Activated naive CD4-positive, alpha-beta T cell (primary cell): ENCODE data around the gene PARP14.
"Not testable (repeated sequence)": the region's sequence is repeated elsewhere in the genome, so short reads cannot be mapped to it uniquely, and the experiment has no call there.

Source experiments
- DNase-seq, 4 experiments: peaks; one replicate each; lab custom pipeline; 2025; lab: John Stamatoyannopoulos, UW

Gene PARP14

DNA sequence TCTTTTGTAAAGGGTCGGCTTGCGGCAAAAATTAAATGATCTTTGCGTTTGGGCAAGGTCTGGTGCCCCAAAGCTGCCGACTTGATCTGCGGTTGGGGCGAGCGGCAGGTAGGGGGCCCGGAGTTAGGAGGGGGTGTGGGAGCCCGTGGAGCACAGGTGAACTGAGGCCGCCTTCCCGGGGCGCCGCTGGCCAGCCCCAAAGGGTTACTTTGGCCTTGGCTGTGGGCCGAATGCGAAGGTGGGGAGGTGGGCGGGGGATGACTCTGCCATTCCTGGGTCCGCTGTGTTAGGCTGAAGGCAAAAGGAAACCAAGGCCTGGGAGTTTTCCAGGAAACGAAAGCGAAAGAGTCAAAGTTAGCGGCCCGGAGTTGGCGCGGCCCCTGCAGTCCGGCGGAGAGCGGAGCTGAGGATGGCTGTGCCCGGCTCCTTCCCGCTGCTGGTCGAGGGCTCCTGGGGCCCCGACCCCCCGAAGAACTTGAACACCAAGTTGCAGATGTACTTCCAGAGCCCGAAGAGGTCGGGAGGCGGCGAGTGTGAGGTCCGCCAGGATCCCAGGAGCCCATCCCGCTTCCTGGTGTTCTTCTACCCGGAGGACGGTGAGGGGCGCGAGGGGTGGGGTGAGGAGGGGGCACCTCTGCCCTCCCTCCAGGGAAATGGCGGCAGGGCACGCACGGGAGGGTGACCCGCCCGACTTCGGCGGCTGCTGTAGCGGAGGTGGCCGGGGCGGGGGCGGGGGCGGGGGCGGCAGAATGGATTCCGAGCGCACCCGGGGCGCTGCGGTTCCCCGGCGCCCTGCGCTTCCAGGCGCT lies at the start of gene PARP14:
Gene PARP14, plus strand, starts transcription at position 365 of the 809 bp plus-strand sequence. Its CDS starts 45 bp downstream, at position 410.
- peak in 2 of 4 experiments; percentile 44 to 53 for DNase-seq

DNA sequence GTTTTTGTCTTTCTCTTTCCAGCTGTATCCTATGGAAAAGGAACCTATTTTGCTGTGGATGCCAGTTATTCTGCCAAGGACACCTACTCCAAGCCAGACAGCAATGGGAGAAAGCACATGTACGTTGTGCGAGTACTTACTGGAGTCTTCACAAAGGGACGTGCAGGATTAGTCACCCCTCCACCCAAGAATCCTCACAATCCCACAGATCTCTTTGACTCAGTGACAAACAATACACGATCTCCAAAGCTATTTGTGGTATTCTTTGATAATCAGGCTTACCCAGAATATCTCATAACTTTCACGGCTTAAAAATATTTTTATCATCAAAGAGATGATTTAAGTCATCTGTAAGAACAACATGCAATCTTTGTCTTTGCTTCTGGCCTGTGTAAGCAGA lies 44.9 kb upstream of the PARP14 start:
- no peak for DNase-seq

DNA sequence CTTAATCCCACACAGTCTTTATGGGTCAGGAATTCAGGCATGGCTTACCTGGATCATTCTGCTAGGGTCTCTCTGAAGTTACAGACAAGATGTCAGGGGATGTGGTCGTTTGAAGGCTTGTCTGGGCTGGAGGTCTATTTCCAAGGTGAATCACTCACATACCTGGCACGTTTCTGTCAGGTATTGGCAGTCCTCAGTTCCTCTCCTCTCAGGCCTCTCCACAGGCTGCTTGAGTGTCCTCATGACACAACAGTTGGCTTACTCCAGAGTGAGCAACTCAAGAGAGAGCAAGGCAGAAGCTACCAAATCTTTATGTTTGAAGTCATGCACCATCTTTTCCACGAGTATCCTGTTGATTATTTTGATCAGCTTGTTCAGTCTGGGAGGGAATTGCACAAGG lies 43.9 kb upstream of the PARP14 start:
- DNase-seq: no peak

DNA sequence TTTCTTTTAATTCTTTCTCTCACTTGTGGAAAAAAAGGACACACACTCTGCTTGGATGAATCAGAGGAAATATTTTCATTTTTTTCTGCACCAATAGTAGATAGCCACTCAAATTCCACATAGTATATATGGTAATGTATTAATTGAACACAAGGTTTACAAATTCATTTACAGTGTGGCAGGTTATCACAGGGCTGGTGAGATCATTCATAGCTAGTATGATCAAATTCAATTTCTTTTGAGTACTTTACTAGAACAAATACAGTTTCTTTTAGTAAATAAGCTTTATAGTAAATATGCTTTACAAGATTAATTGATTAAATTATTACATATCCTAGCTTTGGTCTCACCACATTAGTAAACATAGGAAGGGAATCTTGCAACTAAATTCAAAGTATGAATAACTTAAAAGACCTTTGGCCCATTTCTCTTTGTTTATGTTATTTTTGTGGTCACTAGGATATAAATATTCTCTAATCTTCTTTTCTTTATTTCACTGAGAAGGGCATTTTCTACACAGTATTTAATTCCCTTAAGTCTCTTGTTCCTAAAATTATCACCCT lies 40.1 kb upstream of the PARP14 start:
- no peak for DNase-seq

GRCh38 chr3:122642935-122643334 lies 37.7 kb upstream of the PARP14 start:
- DNase-seq: no peak

DNA sequence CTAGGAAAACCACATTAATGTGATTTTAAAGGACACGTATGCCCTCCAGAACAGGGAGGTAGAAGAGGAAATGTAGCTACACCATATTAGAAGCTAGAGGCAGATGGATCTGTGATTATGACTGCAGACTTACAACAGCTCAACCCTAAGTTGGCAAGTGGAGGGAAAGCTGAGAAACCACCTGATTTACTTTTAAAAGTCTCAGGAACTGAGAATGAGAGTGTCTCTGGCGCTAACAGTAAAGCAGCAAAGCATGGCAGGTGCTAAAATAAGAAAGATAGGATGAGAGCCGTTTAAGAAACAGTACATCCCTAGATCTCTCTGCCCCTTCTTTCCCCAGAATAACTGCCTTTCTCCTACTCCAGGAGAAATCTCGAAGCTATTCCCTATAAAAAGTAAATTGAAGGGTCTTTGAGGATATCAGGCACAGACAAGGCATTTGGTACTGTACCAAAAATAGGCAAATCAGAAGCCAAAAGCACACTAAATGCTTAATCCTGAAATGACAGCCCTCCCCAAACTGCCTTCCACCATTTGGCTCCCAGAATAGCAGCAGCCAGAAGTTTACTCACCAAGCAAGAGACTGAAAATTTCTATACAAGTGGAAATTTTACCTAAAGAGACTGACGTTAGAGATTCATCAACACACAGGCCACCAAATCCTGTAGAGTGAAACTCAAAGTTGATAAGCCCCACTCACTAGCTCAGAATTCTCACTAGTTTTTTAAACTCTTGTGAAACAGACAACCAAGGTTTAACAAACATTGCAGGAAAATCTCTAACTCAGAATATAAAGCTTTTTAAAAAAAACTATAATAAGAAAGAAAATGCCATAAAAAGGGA lies 34.3 kb upstream of the PARP14 start:
- DNase-seq: no peak

GRCh38 chr3:122651233-122651907 lies 29.3 kb upstream of the PARP14 start:
- not testable (repeated sequence) for DNase-seq

GRCh38 chr3:122651962-122652361 lies 28.7 kb upstream of the PARP14 start:
- DNase-seq: not testable (repeated sequence)

- not testable (repeated sequence) for DNase-seq
Measured at GRCh38 chr3:122658336-122658735, 22.3 kb upstream of the PARP14 start.

DNA sequence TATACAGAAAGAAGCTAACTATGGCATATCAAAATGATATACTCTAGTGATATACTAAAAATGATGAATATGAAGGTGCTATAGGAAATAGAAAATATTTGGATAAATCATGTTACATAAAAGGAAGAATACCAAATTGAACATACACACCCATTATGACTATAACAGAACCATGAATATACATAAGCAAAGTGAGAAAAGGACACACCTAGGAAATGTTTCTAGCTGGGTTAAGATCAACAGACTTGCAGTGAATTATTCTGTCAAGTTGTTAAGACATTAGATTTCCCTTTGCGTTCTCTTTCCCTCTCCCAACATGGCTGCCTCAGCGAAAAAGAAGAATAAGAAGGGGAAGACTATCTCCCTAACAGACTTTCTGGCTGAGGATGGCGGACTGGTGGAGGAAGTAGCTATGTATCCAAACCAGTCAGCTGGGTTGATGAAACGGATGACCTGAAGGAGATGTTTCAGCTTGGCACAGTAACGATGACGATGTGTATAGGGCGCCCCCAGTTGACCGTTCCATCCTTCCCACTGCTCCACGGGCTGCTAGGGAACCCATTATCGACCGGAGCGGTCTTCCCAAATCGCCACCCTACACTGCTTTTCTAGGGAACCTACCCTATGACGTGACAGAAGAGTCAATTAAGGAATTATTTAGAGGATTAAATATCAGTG lies 20.2 kb upstream of the PARP14 start:
- DNase-seq: no peak

DNA sequence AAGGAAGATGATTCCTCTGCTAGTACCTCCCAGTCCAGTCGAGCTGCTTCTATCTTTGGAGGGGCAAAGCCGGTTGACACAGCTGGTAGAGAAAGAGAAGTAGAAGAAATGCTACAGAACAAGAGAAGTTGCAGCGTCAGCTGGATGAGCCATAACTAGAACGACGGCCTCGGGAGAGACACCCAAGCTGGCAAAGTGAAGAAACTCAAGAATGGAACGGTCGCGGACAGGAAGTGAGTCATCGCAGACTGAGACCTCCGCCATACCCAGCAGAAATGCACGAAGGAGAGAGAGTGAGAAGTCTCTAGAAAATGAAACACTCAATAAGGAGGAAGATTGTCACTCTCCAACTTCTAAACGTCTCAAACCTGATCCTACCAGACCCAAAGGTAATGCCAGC lies 19.0 kb upstream of the PARP14 start:
- DNase-seq: no peak

- DNase-seq: no peak
Measured at GRCh38 chr3:122662505-122662904, 18.1 kb upstream of the PARP14 start.

DNA sequence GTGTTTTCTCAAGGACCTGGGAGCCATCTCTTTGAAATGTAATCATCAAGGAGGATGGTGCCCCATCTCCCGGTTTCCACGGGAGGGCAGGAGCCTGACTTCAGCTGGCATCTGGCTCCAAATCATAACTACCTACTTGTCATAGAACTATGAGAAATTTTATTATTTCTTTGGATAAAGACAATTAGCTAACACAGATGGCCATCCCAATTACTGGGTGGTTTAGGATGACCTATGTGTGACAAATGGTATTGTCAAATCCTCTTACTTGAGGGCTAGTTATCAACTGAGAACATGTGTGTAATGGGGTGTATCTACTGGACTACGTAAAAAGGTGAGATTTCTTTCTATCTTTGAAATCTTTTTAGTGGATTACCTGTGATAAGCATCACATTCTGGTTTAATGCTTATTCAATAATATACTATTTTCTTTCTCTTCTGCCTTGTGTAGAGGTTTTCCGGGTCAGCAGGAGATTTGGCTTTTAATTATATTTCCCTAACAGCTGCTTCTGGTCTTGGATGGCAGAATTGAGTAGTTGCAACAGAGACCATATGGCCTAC lies 15.3 kb upstream of the PARP14 start:
- no peak for DNase-seq

DNA sequence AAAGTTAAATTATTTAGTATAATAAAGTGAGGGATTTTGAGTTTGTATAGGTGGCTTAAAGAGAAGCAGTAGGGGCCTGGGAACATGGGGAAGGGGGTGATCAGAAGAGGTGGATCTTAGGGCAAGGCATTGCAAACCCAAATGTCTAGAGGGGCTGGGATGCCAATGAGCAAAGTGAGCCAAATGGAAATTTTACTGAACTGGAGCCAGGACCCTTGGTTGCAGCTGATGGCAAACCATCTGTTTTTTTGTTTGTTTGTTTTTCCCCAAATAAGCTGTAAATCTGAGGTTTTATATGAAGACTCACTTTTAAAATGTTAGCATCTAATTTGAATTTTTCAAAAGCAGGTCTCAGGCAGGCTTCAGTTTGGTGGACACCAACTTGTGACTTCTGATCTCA lies 14.8 kb upstream of the PARP14 start:
- no peak for DNase-seq

DNA sequence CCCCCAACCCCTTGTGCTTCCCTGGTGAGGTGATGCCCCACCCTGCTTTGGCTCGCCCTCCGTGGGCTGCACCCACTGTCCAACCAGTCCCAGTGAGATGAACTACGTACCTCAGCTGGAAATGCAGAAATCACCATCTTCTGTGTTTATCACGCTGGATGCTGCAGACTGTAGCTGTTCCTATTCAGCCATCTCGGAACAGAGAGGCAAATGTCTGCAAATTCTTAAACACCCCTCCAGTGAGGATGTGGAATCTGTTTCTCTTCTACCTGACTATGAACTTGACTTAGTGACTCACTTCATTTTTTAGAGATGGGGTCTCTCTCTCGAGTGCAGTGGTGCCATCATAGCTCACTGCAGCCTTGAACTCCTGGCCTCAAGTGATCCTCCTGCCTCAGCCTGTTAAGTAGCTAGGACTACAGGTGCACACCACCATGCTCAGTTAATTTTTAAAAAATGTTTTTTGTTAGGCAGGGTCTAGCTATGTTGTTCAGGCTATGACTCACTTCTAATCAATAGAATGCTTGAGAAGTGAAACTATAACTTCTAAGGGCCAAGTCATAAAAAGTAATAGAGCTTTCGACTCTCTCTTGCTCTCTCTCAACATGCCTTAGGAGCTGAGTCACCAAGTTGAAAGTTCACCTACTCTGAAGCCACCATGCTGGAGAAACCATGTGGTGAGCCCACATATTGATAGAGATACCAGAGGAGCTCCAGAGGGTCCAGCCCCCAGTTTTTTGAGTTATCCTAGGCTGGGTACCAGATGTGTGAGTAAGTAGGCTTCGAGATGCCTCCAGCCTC lies 11.5 kb upstream of the PARP14 start:
- no peak for DNase-seq

- DNase-seq: no peak
Measured at GRCh38 chr3:122671553-122671952, 9.1 kb upstream of the PARP14 start.

DNA sequence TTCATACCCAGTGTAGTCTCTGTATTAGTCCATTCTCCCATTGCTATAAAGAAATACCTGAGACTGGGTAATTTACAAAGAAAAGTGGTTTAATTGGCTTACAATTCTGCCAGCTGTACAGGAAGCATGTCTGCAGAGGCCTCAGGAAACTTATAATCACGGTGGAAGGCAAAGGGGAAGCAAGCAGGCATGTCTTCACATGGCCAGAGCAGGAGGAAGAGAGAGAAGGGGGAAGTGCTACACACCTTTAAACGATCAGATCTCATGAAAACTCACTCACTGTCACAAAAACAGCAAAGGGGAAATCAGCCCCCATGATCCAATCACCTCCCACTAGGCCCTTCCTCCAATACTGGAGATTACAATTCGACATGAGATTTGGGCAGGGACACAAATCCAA lies 6.3 kb upstream of the PARP14 start:
- no peak for DNase-seq

DNA sequence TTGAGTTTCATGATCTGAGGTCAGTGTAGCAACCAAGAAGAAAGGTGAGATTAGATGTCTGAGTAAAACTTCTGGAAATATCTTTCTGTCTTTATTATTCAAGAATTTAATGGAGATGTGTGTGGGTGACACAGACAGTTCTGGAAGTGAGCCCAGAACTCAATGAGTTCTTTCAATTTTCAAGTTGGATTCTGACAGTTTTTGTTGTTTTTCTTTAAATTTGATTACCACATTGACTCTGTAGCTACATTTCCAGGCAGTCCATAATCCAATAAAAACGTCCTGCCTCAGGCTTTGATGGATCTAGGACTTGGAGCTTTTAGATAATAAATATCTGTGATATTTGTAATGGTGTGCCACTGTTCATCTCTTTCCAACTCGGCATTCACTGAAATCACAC lies 3.9 kb upstream of the PARP14 start:
- DNase-seq: no peak

DNA sequence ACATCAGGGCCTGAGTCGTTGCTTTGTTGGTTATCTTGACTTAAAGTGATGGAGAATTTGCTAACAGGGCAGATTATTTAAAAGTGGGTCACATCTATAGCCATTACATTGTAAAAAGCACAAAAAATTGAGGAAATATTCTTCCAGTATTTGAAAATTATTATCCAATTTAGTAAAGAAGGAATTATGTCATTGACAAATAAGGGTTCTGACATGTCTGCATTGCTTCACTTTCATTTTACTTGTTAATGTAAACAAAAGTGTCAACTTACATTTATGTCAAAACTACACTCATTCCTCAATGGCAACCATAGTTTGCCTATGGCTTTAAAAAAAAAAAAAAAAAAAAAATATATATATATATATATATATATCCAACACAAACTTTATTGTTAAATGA lies 3.4 kb upstream of the PARP14 start:
- no peak for DNase-seq

- DNase-seq: no peak
Measured at GRCh38 chr3:122678506-122678905, 2.1 kb upstream of the PARP14 start.
